K562 (cell line): Measurements from ENCODE around the gene TMEM217. TPM values are rescaled to one million over a fixed set of nuclear protein-coding genes. Genes with fewer than 3 reads are reported as not detected.

Source experiments
- JUN ChIP-seq, 2 experiments: sonication (generic) in 1 of 2; formaldehyde crosslinking in 1 of 2; IDR thresholded peaks; 2 replicates each; pipeline versions ENCODE4 v1.6.1 to v1.8.0; 2012 to 2022; ENCODE audit warnings: borderline replicate concordance in 2 of 2, mild to moderate bottlenecking in 2 of 2, improper control_type of control experiment in 1 of 2, low read depth in 1 of 2, low read length in 1 of 2, missing genetic modification reagents in 1 of 2
- KDM4B ChIP-seq, 2 experiments: fragments of 450-650 bp in 1 of 2; sonication (generic) in 1 of 2; IDR thresholded peaks; 2 replicates each; pipeline ENCODE4 v1.6.1; 2016 to 2017; ENCODE audit warnings: borderline replicate concordance in 2 of 2, antibody characterized with exemption in 1 of 2, low read depth in 1 of 2, mild to moderate bottlenecking in 1 of 2
- POLR2B ChIP-seq: fragments of 450-650 bp; IDR thresholded peaks from 2 replicates; pipeline ENCODE4 v1.6.1; 2018; ENCODE audit warnings: low read depth; ENCODE audit not compliant: partially characterized antibody
- RNF2 ChIP-seq: sonication (generic); IDR thresholded peaks from 2 replicates; pipeline ENCODE4 v1.6.1; 2016
- TARDBP ChIP-seq: fragments of 450-650 bp; IDR thresholded peaks from 2 replicates; pipeline ENCODE4 v1.6.1; 2016
- ZC3H8 ChIP-seq: fragments of 450-650 bp; IDR thresholded peaks from 2 replicates; pipeline ENCODE4 v1.6.1; 2017
- ZNF232 ChIP-seq: sonication (generic); formaldehyde crosslinking; IDR thresholded peaks from 2 replicates; pipeline ENCODE4 v1.8.0; 2022; ENCODE audit warnings: mild to moderate bottlenecking, missing genetic modification reagents
- ZNF282 ChIP-seq: sonication (generic); formaldehyde crosslinking; IDR thresholded peaks from 2 replicates; pipeline ENCODE4 v1.8.1; 2023; ENCODE audit warnings: missing genetic modification reagents
- ZNF589 ChIP-seq: fragments of 200-800 bp; sonication (Bioruptor generic); IDR thresholded peaks from 2 replicates; pipeline ENCODE4 v1.6.1; 2016; ENCODE audit warnings: low read depth, missing genetic modification characterization, missing compliant biosample characterization
- ZNF696 ChIP-seq: fragments of 250-450 bp; sonication (Bioruptor Pico); conservative IDR thresholded peaks from 2 replicates; pipeline ENCODE4 v1.4.0; 2020; ENCODE audit warnings: mild to moderate bottlenecking, moderate library complexity
- ZZZ3 ChIP-seq: fragments of 450-650 bp; IDR thresholded peaks from 2 replicates; pipeline ENCODE4 v1.6.1; 2016; ENCODE audit warnings: antibody characterized with exemption, mild to moderate bottlenecking, moderate library complexity
- polyA plus RNA-seq, 8 experiments: library from polyadenylated mRNA; depleted of rRNA in 4 of 8; stranded (reverse) in 5 of 8; unstranded in 3 of 8; fragments of >200 nt; fragmentation: Nextera tagmentation in 2 of 8; fragmentation: Illumina TruSeq in 1 of 8; extraction: Ambion mirVana in 2 of 8; extraction: Trizol in 1 of 8; gene quantifications; 2 replicates each; pipeline versions ENCODE4 v1.2.1 to v1.2.3, GENCODE V29; 2011 to 2014; ENCODE audit warnings: inconsistent platforms in 1 of 8, missing spikeins in 1 of 8
- total RNA-seq, 7 experiments: library from RNA; depleted of rRNA in 6 of 7; stranded (reverse); fragments of >200 nt in 6 of 7; fragmentation: Illumina TruSeq in 2 of 7; extraction: Trizol in 2 of 7; gene quantifications; 2 replicates each; pipeline versions ENCODE4 v1.2.1 to v1.2.3, GENCODE V29; 2011 to 2021; ENCODE audit warnings: low replicate concordance in 1 of 7
- TF ChIP-seq, protein P1 (sequence below): fragments of 450-650 bp; IDR thresholded peaks from 2 replicates; pipeline ENCODE4 v1.6.1; 2016; ENCODE audit warnings: low read depth
- TF ChIP-seq, protein P2 (sequence below): fragments of 150-350 bp; conservative IDR thresholded peaks from 2 replicates; pipeline ENCODE4 v1.6.1; 2014; ENCODE audit warnings: low read length
- TF ChIP-seq, protein P3 (sequence below): sonication (generic); formaldehyde crosslinking; IDR thresholded peaks from 2 replicates; pipeline ENCODE4 v1.8.0; 2023; ENCODE audit warnings: mild to moderate bottlenecking, missing genetic modification reagents

The TMEM217 gene
- total and polyA plus RNA-seq, 9 of the 15 experiments (the other 6 are each of a cell fraction or from before 2014, with no cell fraction given), result 1.3 to 8.0 (median 1.9) TPM

DNA sequence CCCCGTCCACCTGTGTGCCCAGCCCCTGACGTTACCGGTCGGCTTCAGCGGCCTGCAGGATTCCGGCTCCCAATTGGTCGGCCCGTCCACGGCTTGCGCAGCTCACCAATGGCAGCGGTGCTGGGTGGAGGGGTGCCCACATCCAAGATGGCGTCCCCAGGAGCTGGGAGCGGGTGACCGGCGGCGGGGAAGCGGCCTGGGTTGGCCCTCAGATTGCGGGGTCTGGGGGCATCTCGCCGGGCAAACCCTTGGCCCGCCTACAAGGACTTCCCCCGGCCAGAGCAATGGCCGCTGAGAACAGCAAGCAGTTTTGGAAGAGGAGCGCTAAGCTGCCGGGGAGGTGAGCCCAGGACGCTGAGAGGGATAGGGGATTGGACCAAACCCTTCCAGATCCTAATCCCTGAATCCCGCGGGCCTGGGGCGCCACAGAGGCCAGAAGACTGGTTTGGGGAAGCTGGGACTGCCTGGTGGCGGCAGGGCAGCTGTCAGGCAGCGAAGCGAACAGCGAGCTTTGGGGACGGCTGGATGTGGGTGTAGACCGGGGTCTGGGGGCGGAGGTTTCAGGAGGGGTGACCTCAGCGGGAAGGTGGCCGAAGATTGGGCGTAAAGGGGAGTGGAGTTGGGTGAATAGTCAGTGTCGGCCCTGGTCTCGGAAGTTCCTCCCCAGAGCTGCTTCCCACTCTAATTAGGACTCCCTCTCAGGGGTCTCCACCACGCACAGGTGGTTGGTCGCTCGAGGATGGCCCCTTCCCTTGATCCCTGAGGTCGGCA lies at the start of gene TMEM217, which contains the start of gene TBC1D22B (continued):
- peak; percentile 42; the same call in 1 of the 2 replicates for TF ChIP-seq JUN (IDR thresholded peaks at IDR 0.05; ENCODE audit: borderline replicate concordance, low read depth, low read length)
- peak; percentile 64; the same call in 1 of the 2 replicates for TF ChIP-seq JUN (CRISPR knock-in tag; IDR thresholded peaks at IDR 0.05; ENCODE audit: borderline replicate concordance)
- peak; percentile 84 for TF ChIP-seq POLR2B
- TF ChIP-seq ZC3H8, result 0 out of 2 replicates have a peak, but pooled peaks have one; percentile 39
- no peak for TF ChIP-seq RNF2
- no peak for TF ChIP-seq ZZZ3
- peak in 1 of 2 experiments; percentile 48; a peak in 1 of 4 replicates for TF ChIP-seq KDM4B (IDR thresholded peaks at IDR 0.05; ENCODE audit: borderline replicate concordance in 2 of 2, low read depth in 1 of 2)
- TF ChIP-seq, protein P1, sequence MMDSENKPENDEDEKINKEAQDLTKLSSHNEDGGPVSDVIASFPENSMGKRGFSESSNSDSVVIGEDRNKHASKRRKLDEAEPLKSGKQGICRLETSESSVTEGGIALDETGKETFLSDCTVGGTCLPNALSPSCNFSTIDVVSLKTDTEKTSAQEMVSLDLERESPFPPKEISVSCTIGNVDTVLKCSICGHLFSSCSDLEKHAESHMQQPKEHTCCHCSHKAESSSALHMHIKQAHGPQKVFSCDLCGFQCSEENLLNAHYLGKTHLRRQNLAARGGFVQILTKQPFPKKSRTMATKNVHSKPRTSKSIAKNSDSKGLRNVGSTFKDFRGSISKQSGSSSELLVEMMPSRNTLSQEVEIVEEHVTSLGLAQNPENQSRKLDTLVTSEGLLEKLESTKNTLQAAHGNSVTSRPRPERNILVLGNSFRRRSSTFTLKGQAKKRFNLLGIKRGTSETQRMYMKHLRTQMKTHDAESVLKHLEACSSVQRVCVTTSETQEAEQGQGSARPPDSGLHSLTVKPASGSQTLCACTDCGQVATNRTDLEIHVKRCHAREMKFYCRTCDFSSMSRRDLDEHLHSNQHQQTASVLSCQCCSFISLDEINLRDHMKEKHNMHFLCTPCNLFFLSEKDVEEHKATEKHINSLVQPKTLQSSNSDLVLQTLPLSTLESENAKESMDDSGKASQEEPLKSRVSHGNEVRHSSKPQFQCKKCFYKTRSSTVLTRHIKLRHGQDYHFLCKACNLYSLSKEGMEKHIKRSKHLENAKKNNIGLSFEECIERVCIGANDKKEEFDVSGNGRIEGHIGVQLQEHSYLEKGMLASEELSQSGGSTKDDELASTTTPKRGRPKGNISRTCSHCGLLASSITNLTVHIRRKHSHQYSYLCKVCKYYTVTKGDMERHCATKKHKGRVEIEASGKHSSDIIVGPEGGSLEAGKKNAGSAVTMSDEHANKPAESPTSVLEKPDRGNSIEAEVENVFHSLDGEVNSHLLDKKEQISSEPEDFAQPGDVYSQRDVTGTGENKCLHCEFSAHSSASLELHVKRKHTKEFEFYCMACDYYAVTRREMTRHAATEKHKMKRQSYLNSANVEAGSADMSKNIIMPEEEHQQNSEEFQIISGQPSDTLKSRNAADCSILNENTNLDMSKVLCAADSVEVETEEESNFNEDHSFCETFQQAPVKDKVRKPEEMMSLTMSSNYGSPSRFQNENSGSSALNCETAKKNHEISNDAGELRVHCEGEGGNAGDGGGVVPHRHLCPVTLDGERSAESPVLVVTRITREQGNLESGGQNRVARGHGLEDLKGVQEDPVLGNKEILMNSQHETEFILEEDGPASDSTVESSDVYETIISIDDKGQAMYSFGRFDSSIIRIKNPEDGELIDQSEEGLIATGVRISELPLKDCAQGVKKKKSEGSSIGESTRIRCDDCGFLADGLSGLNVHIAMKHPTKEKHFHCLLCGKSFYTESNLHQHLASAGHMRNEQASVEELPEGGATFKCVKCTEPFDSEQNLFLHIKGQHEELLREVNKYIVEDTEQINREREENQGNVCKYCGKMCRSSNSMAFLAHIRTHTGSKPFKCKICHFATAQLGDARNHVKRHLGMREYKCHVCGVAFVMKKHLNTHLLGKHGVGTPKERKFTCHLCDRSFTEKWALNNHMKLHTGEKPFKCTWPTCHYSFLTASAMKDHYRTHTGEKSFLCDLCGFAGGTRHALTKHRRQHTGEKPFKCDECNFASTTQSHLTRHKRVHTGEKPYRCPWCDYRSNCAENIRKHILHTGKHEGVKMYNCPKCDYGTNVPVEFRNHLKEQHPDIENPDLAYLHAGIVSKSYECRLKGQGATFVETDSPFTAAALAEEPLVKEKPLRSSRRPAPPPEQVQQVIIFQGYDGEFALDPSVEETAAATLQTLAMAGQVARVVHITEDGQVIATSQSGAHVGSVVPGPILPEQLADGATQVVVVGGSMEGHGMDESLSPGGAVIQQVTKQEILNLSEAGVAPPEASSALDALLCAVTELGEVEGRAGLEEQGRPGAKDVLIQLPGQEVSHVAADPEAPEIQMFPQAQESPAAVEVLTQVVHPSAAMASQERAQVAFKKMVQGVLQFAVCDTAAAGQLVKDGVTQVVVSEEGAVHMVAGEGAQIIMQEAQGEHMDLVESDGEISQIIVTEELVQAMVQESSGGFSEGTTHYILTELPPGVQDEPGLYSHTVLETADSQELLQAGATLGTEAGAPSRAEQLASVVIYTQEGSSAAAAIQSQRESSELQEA, result no peak
- TF ChIP-seq, protein P2, sequence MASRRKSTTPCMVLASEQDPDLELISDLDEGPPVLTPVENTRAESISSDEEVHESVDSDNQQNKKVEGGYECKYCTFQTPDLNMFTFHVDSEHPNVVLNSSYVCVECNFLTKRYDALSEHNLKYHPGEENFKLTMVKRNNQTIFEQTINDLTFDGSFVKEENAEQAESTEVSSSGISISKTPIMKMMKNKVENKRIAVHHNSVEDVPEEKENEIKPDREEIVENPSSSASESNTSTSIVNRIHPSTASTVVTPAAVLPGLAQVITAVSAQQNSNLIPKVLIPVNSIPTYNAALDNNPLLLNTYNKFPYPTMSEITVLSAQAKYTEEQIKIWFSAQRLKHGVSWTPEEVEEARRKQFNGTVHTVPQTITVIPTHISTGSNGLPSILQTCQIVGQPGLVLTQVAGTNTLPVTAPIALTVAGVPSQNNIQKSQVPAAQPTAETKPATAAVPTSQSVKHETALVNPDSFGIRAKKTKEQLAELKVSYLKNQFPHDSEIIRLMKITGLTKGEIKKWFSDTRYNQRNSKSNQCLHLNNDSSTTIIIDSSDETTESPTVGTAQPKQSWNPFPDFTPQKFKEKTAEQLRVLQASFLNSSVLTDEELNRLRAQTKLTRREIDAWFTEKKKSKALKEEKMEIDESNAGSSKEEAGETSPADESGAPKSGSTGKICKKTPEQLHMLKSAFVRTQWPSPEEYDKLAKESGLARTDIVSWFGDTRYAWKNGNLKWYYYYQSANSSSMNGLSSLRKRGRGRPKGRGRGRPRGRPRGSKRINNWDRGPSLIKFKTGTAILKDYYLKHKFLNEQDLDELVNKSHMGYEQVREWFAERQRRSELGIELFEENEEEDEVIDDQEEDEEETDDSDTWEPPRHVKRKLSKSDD, result 0 out of 2 replicates have a peak, but pooled peaks have one; percentile 59
- TF ChIP-seq ZNF696 (CRISPR knock-in tag), result no peak
- TF ChIP-seq, protein P3, sequence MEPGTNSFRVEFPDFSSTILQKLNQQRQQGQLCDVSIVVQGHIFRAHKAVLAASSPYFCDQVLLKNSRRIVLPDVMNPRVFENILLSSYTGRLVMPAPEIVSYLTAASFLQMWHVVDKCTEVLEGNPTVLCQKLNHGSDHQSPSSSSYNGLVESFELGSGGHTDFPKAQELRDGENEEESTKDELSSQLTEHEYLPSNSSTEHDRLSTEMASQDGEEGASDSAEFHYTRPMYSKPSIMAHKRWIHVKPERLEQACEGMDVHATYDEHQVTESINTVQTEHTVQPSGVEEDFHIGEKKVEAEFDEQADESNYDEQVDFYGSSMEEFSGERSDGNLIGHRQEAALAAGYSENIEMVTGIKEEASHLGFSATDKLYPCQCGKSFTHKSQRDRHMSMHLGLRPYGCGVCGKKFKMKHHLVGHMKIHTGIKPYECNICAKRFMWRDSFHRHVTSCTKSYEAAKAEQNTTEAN (CRISPR knock-in tag), result no peak
- TF ChIP-seq ZNF232 (CRISPR knock-in tag), result 0 out of 2 replicates have a peak, but pooled peaks have one; percentile 66
- no peak for TF ChIP-seq TARDBP
- TF ChIP-seq ZNF589, result no peak
- TF ChIP-seq ZNF282 (CRISPR knock-in tag), result no peak
